GM12878 (cell line): ENCODE measurements around the gene HSPB1. TPM values are rescaled to one million over a fixed set of nuclear protein-coding genes. Genes with fewer than 3 reads are reported as not detected.

Experiments
- ASH2L ChIP-seq: fragments of 300-600, 200-600 bp; sonication (generic); IDR thresholded peaks from 2 replicates; pipeline ENCODE4 v1.6.1; 2017; ENCODE audit warnings: low read depth, mild to moderate bottlenecking, borderline replicate concordance
- BRCA1 ChIP-seq: IDR thresholded peaks from 2 replicates; pipeline ENCODE4 v1.6.1; 2011; ENCODE audit warnings: low read depth, low read length, improper control_type of control experiment
- CEBPZ ChIP-seq: fragments of 150-350 bp; IDR thresholded peaks from 2 replicates; pipeline ENCODE4 v1.6.1; 2016; ENCODE audit warnings: low read depth, low read length
- CTCF ChIP-seq, 3 experiments: IDR thresholded peaks in 2 of 3; conservative IDR thresholded peaks in 1 of 3; 2 replicates each; pipeline ENCODE4 v1.5.1; 2011; ENCODE audit warnings: low read depth in 3 of 3, low read length in 3 of 3, mild to moderate bottlenecking in 3 of 3, control low read depth in 2 of 3, moderate library complexity in 2 of 3, inconsistent platforms in 1 of 3, mixed read lengths in 1 of 3; ENCODE audit not compliant: control insufficient read depth in 2 of 3, insufficient read depth in 1 of 3; ENCODE audit errors: extremely low read depth in 1 of 3
- E2F4 ChIP-seq: IDR thresholded peaks from 2 replicates; pipeline ENCODE4 v1.6.1; 2012; ENCODE audit warnings: low read depth, low read length, improper control_type of control experiment
- GATAD2B ChIP-seq: fragments of 450-650 bp; conservative IDR thresholded peaks from 2 replicates; pipeline ENCODE4 v1.6.1; 2017; ENCODE audit warnings: low read depth, mild to moderate bottlenecking, moderate library complexity
- MTA3 ChIP-seq: IDR thresholded peaks from 2 replicates; pipeline ENCODE4 v1.6.1; 2012; ENCODE audit warnings: low read length, inconsistent platforms, borderline replicate concordance
- PBX3 ChIP-seq: IDR thresholded peaks from 2 replicates; pipeline ENCODE4 v1.6.1; 2011; ENCODE audit warnings: mild to moderate bottlenecking, low read depth, low read length, moderate library complexity; ENCODE audit not compliant: insufficient replicate concordance
- POLR2AphosphoS5 ChIP-seq: IDR thresholded peaks from 2 replicates; pipeline ENCODE4 v1.6.1; 2011; ENCODE audit warnings: mild to moderate bottlenecking, low read length, inconsistent platforms
- SP1 ChIP-seq: IDR thresholded peaks from one replicate; pipeline ENCODE4 v1.6.1; 2011; ENCODE audit warnings: low read depth, low read length
- STAT3 ChIP-seq: IDR thresholded peaks from 2 replicates; pipeline ENCODE4 v1.6.1; 2011; ENCODE audit warnings: low read depth, low read length, improper control_type of control experiment
- USF2 ChIP-seq: IDR thresholded peaks from 2 replicates; pipeline ENCODE4 v1.6.1; 2011; ENCODE audit warnings: low read depth, low read length, improper control_type of control experiment, borderline replicate concordance
- ZBTB11 ChIP-seq: fragments of 450-650 bp; formaldehyde crosslinking; IDR thresholded peaks from 2 replicates; pipeline ENCODE4 v1.5.0; 2022; ENCODE audit warnings: mild to moderate bottlenecking, missing genetic modification characterization
- ZSCAN29 ChIP-seq: fragments of 450-650 bp; IDR thresholded peaks from 2 replicates; pipeline ENCODE4 v1.6.1; 2017; ENCODE audit warnings: mild to moderate bottlenecking, moderate library complexity
- polyA plus RNA-seq, 11 experiments: library from polyadenylated mRNA; depleted of rRNA in 4 of 11; unstranded in 6 of 11; stranded (reverse) in 5 of 11; fragments of >200 nt; fragmentation: Nextera tagmentation in 4 of 11; fragmentation: Illumina TruSeq in 1 of 11; extraction: Ambion mirVana in 4 of 11; extraction: Trizol in 1 of 11; gene quantifications; 1 replicate in 1 of 11; 2 replicates in 10 of 11; pipeline versions ENCODE4 v1.2.1 to v1.2.3, GENCODE V29; 2011 to 2016; ENCODE audit warnings: inconsistent platforms in 2 of 11, missing spikeins in 2 of 11, low read depth in 1 of 11
- total RNA-seq, 4 experiments: library from RNA; depleted of rRNA in 3 of 4; stranded (reverse); fragments of >200 nt in 3 of 4; fragmentation: Illumina TruSeq in 1 of 4; extraction: Trizol in 1 of 4; gene quantifications; 2 replicates each; pipeline versions ENCODE4 v1.2.1 to v1.2.3, GENCODE V29; 2013 to 2021

HSPB1 gene
- total and polyA plus RNA-seq, 10 of the 15 experiments (the other 5 are each of a cell fraction or from before 2014, with no cell fraction given), result 13.7 to 297 (median 62.0) TPM

- TF ChIP-seq POLR2AphosphoS5 (peak; percentile 74), PBX3 (peak; percentile 17), SP1 (peak; percentile 44), MTA3 (peak; percentile 13; the same call in 1 of the 2 replicates), ZSCAN29 (0 out of 2 replicates have a peak, but pooled peaks have one; percentile 26), GATAD2B (peak; percentile 73; the same call in 1 of the 2 replicates), CTCF (IDR thresholded peaks at IDR 0.05 in 2 of 3, conservative IDR thresholded peaks at IDR 0.05 in 1 of 3; ENCODE audit: control insufficient read depth in 2 of 3, extremely low read depth in 1 of 3, insufficient read depth in 1 of 3, low read depth in 3 of 3, low read length in 3 of 3) (peak in 2 of 3 experiments; percentile 24 to 29; a peak in 2 of 6 replicates), ASH2L (0 out of 2 replicates have a peak, but pooled peaks have one; percentile 5), E2F4 (no peak), STAT3 (no peak), CEBPZ (no peak), BRCA1 (no peak), ZBTB11 (no peak), USF2 (no peak)
These were observed 16.2 kb downstream of the HSPB1 start (continued) for GRCh38 chr7:76318488-76319353.
